Immature natural killer cell (primary cell): Measurements from ENCODE around the gene MYCBP2. TPM values are rescaled to one million over a fixed set of nuclear protein-coding genes. Genes with fewer than 3 reads are reported as not detected.
"Not testable (repeated sequence)": the region's sequence is repeated elsewhere in the genome, so short reads cannot be mapped to it uniquely, and the experiment has no call there.

Experiments used
- DNase-seq, 3 donors: peaks; one replicate each; pipeline ENCODE4 v3.0.0; 2022; ENCODE audit warnings: mixed read lengths in 1 of 3
- H3K27ac Mint-ChIP-seq, 6 donors: one replicate each; pipeline ENCODE4 v1.8.0; 2020; ENCODE audit warnings: mixed read lengths in 6 of 6, mild to moderate bottlenecking in 5 of 6, inconsistent platforms in 4 of 6, moderate library complexity in 3 of 6
- H3K27me3 Mint-ChIP-seq, 3 donors: one replicate each; pipeline ENCODE4 v1.8.0; 2020 to 2021; ENCODE audit warnings: low read depth in 3 of 3, mild to moderate bottlenecking in 3 of 3, mixed read lengths in 3 of 3, moderate library complexity in 3 of 3, inconsistent platforms in 1 of 3
- H3K36me3 Mint-ChIP-seq, 3 donors: one replicate each; pipeline ENCODE4 v1.8.0; 2020; ENCODE audit warnings: mixed read lengths in 3 of 3, inconsistent platforms in 2 of 3, mild to moderate bottlenecking in 2 of 3
- H3K4me1 Mint-ChIP-seq, 2 donors: one replicate each; pipeline ENCODE4 v1.8.0; 2020; ENCODE audit warnings: inconsistent platforms in 2 of 2, mild to moderate bottlenecking in 2 of 2, mixed read lengths in 2 of 2, moderate library complexity in 1 of 2
- H3K4me3 Mint-ChIP-seq, 5 donors: one replicate each; pipeline ENCODE4 v1.8.0; 2020; ENCODE audit warnings: mild to moderate bottlenecking in 5 of 5, mixed read lengths in 5 of 5, inconsistent platforms in 3 of 5, moderate library complexity in 3 of 5
- H3K9me3 Mint-ChIP-seq, 6 donors: one replicate each; pipeline ENCODE4 v1.8.0; 2020; ENCODE audit warnings: mild to moderate bottlenecking in 6 of 6, mixed read lengths in 6 of 6, inconsistent platforms in 4 of 6, moderate library complexity in 3 of 6
- polyA plus RNA-seq, 3 donors: library from polyadenylated mRNA; unstranded; fragments of 300-500 nt; fragmentation: Illumina TruSeq; gene quantifications; one replicate each; pipeline ENCODE4 v1.2.3, GENCODE V29; 2021

MYCBP2 gene
- polyA plus RNA-seq, 3 donors from 2014 or later: 7.6 to 44.0 (median 18.6) TPM

GRCh38 chr13:77207943-77208342, 119.0 kb downstream of the MYCBP2 start:
- Mint-ChIP-seq H3K4me1 (peaks cover 0 to 4% of the 10 kb centered on the region in 2 donors), H3K4me3 (no peak overlapping the region), H3K27ac (peak overlapping the region in 2 of 6 donors; percentile 23 to 43), H3K36me3 (peaks cover 23 to 35% (median 29%) of the 10 kb centered on the region in 3 donors), H3K9me3 (peaks cover 0 to 1% (median 0%) of the 10 kb centered on the region in 6 donors), H3K27me3 (no peaks in the 10 kb centered on the region)
- no peak for DNase-seq

GRCh38 chr13:77198995-77199394, 127.9 kb downstream of the MYCBP2 start:
- not testable (repeated sequence) for H3K27me3 Mint-ChIP-seq, H3K9me3 Mint-ChIP-seq, H3K4me3 Mint-ChIP-seq

GRCh38 chr13:77196052-77196618, 130.8 kb downstream of the MYCBP2 start:
- H3K27me3 Mint-ChIP-seq: no peaks in the 10 kb centered on the region
- H3K4me3 Mint-ChIP-seq: no peak overlapping the region
- peaks cover 0 to 11% of the 10 kb centered on the region in 2 donors for H3K4me1 Mint-ChIP-seq
- H3K36me3 Mint-ChIP-seq: peaks cover 13 to 34% (median 21%) of the 10 kb centered on the region in 3 donors
- H3K9me3 Mint-ChIP-seq: peaks cover 0 to 1% (median 0%) of the 10 kb centered on the region in 6 donors
- H3K27ac Mint-ChIP-seq: no peak overlapping the region
- no peak for DNase-seq

More at GRCh38 chr13:77198995-77199394, 127.9 kb downstream of the MYCBP2 start:
- not testable (repeated sequence) for H3K27ac Mint-ChIP-seq, DNase-seq
- H3K36me3 Mint-ChIP-seq: peaks cover 14 to 34% (median 23%) of the 10 kb centered on the region in 3 donors
- H3K4me1 Mint-ChIP-seq: peaks cover 1 to 13% of the 10 kb centered on the region in 2 donors

DNA sequence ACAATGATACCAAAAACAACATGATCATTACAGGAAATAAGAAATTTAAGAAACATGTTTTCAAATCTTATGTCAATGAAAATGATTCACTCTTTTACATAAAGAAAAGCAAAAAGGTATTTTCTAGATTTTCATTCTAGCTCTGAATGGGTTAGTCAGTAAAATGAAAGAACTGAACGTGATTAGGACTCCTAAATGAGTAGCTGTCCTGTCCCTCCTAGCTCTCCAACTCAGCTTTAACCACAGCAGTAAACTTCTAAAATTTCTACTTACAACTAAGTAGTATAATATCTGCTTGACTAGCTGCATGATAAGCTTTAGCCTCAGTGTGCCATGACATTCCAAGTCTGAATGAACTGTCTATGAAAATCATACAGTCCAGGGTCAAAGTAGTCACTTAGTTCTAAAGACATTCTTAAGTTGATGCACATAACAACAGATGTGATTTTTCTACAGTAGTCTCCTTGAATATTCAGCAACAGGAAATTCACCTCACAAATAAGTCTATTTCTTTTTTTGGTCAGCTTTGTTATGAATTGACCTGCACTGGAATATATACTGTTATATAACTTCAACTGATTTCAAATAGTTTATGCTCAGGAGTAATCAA, 136.4 kb downstream of the MYCBP2 start:
- peaks cover 26 to 37% (median 35%) of the 10 kb centered on the region in 3 donors for H3K36me3 Mint-ChIP-seq
- H3K27ac Mint-ChIP-seq: peak overlapping the region in 1 of 6 donors; percentile 36
- DNase-seq: no peak

DNA sequence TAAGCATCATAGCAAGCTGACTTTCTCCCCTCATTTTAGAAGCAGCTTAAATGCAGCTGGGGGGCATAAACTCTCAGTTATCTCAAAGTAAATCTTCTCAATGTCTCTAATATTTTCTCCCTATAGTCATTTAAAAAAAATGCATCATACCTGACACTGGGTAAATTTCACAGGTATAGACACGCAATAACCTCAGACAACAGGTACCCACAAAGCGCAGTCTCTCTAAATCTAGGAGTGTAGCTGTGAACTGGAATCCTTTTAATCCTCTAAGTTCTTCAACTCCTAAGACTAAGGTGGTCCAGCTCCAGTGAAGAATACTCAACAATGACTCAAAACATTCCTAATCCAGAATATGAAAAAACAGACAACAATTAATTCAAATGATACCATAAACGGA, 141.2 kb downstream of the MYCBP2 start:
- Mint-ChIP-seq H3K27me3 (no peaks in the 10 kb centered on the region), H3K4me1 (peaks cover 0 to 14% of the 10 kb centered on the region in 2 donors), H3K9me3 (no peaks in the 10 kb centered on the region), H3K4me3 (no peak overlapping the region), H3K27ac (peak overlapping the region in 1 of 6 donors; percentile 12), H3K36me3 (peaks cover 41 to 44% (median 44%) of the 10 kb centered on the region in 3 donors)
- DNase-seq: no peak

More for the DNA sequence above, 136.4 kb downstream of the MYCBP2 start:
- no peak overlapping the region for H3K4me3 Mint-ChIP-seq
- peaks cover 0 to 4% of the 10 kb centered on the region in 2 donors for H3K4me1 Mint-ChIP-seq
- H3K9me3 Mint-ChIP-seq: no peaks in the 10 kb centered on the region
- no peaks in the 10 kb centered on the region for H3K27me3 Mint-ChIP-seq

- no peaks in the 10 kb centered on the region for H3K27me3 Mint-ChIP-seq
These were observed 142.4 kb downstream of the MYCBP2 start for GRCh38 chr13:77184455-77184854.

DNA sequence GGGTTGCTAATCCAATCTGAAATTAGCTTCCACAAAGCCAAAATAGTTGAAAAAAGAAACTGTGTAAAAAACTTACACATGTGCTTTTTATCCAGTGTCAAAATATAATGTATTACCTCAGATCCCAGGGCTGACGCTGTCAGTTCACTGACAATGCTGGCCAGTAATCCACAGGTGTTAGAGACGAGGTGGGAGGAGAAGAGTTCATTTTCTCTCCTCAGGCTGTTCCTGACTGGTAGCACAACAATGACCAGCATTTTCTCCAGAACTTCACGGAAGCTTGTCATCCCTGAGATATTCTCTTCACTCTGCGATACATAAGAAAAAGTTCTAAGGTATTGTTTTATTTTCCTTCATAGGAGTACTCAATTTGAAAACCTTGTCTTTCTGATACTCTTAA, 146.9 kb downstream of the MYCBP2 start:
- Mint-ChIP-seq H3K27ac (peak overlapping the region in 1 of 6 donors; percentile 23), H3K9me3 (no peaks in the 10 kb centered on the region), H3K36me3 (peaks cover 31 to 66% (median 40%) of the 10 kb centered on the region in 3 donors), H3K4me1 (peaks cover 0 to 14% of the 10 kb centered on the region in 2 donors), H3K4me3 (no peak overlapping the region), H3K27me3 (no peaks in the 10 kb centered on the region)
- no peak for DNase-seq

More at GRCh38 chr13:77184455-77184854, 142.4 kb downstream of the MYCBP2 start:
- H3K27ac Mint-ChIP-seq: peak overlapping the region in 3 of 6 donors; percentile 17 to 67 (median 30)
- DNase-seq: no peak
- peaks cover 0 to 14% of the 10 kb centered on the region in 2 donors for H3K4me1 Mint-ChIP-seq
- no peak overlapping the region for H3K4me3 Mint-ChIP-seq
- no peaks in the 10 kb centered on the region for H3K9me3 Mint-ChIP-seq
- peaks cover 43 to 57% (median 47%) of the 10 kb centered on the region in 3 donors for H3K36me3 Mint-ChIP-seq

DNA sequence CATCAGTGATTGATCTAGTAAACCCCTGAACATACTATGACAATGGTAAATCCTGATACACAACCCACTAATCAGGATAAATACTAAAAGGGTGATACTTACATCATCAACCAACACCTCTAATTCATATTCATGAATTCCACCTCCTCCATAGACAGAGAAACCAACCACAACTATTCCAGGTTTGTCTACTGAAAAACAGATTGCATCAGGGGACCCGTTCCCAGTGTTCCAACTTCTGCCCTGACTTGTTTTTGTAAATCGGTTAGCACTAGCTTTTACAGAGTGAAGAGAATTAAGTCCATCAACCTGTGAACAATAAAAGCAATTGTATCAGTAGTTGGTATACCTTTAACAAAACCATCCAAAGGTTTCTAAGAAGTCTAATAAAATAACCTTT, 149.2 kb downstream of the MYCBP2 start:
- peaks cover 3 to 9% of the 10 kb centered on the region in 2 donors for H3K4me1 Mint-ChIP-seq
- H3K36me3 Mint-ChIP-seq: peaks cover 21 to 58% (median 28%) of the 10 kb centered on the region in 3 donors
- H3K27me3 Mint-ChIP-seq: peaks cover 0 to 1% (median 0%) of the 10 kb centered on the region in 3 donors
- no peak overlapping the region for H3K27ac Mint-ChIP-seq
- no peak overlapping the region for H3K4me3 Mint-ChIP-seq
- DNase-seq: no peak
- no peaks in the 10 kb centered on the region for H3K9me3 Mint-ChIP-seq

DNA sequence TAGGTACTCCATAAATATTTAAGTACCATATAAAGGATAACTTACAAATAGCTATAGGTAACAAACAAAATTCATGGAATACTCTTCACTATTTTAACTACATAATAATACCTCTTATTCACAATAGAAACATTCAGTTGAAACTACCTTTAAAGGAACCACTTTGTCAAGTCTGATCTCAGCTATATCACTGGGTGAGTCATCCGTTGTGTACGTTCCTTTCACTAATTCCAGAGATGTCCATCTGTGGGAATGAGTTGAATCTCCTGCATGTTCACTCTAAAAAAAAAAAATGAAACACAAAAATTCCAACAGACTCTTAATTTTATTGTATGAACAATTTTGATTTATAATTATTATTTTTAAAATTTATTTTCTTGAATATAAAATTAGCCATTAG, 150.5 kb downstream of the MYCBP2 start:
- DNase-seq: no peak
- peaks cover 10 to 16% of the 10 kb centered on the region in 2 donors for H3K4me1 Mint-ChIP-seq
- H3K36me3 Mint-ChIP-seq: peaks cover 19 to 55% (median 23%) of the 10 kb centered on the region in 3 donors
- H3K27me3 Mint-ChIP-seq: peaks cover 0 to 1% (median 0%) of the 10 kb centered on the region in 3 donors
- no peaks in the 10 kb centered on the region for H3K9me3 Mint-ChIP-seq
- no peak overlapping the region for H3K27ac Mint-ChIP-seq
- H3K4me3 Mint-ChIP-seq: no peak overlapping the region

DNA sequence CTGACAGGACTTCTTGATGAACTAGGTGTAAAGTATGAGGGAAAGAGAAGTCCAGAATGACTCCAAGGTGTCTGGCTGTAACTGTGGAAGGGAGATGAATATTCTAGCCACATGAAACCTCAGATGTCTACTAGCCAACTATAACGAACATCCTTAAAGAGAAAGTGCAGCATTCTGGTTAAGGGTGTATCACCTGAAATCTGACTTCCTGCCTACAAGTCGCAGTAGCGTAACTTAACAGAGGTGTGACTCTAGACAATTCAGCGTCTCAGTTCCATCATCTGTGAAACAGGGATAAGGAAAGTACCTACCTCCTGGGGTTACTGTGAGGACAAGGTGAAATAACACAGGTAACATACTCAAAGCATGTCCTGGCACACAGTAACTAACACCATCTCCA, 154.2 kb downstream of the MYCBP2 start:
- H3K27ac Mint-ChIP-seq: peak overlapping the region in 3 of 6 donors; percentile 4 to 40 (median 28)
- H3K36me3 Mint-ChIP-seq: peaks cover 19 to 44% (median 23%) of the 10 kb centered on the region in 3 donors
- H3K4me1 Mint-ChIP-seq: peaks cover 10 to 16% of the 10 kb centered on the region in 2 donors
- DNase-seq: no peak
- H3K9me3 Mint-ChIP-seq: no peaks in the 10 kb centered on the region
- no peak overlapping the region for H3K4me3 Mint-ChIP-seq
- H3K27me3 Mint-ChIP-seq: peaks cover 0 to 1% (median 0%) of the 10 kb centered on the region in 3 donors

- peaks cover 22 to 44% (median 22%) of the 10 kb centered on the region in 3 donors for H3K36me3 Mint-ChIP-seq
- H3K9me3 Mint-ChIP-seq: no peaks in the 10 kb centered on the region
- H3K4me1 Mint-ChIP-seq: peaks cover 10 to 16% of the 10 kb centered on the region in 2 donors
- H3K27ac Mint-ChIP-seq: no peak overlapping the region
- DNase-seq: no peak
- H3K27me3 Mint-ChIP-seq: peaks cover 0 to 1% (median 0%) of the 10 kb centered on the region in 3 donors
- no peak overlapping the region for H3K4me3 Mint-ChIP-seq
These were observed 155.4 kb downstream of the MYCBP2 start for GRCh38 chr13:77171451-77171850.

DNA sequence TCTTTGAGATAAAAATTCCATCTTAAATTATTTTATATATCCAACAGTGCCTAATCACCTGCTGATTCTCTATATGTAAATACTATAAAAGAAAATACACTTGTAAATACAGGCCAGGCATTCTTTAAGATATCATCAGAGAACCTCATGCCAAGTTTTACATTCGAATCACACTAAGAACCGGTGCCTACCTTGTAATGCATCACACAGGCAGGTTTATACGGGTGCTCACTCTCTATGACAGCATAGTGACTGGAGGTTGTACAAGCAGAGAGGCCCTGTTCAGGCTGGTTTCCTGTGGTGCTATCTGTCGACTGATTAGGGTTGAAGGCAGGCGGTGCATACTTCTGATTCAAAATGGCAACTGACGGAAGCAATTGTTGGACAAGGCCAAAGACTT, 158.7 kb downstream of the MYCBP2 start:
- Mint-ChIP-seq H3K27ac (no peak overlapping the region), H3K36me3 (peaks cover 28 to 65% (median 40%) of the 10 kb centered on the region in 3 donors), H3K27me3 (peaks cover 0 to under 1% (median 0%) of the 10 kb centered on the region in 3 donors), H3K4me3 (no peak overlapping the region), H3K4me1 (peaks cover 10 to 13% of the 10 kb centered on the region in 2 donors), H3K9me3 (no peaks in the 10 kb centered on the region)
- DNase-seq: no peak

DNA sequence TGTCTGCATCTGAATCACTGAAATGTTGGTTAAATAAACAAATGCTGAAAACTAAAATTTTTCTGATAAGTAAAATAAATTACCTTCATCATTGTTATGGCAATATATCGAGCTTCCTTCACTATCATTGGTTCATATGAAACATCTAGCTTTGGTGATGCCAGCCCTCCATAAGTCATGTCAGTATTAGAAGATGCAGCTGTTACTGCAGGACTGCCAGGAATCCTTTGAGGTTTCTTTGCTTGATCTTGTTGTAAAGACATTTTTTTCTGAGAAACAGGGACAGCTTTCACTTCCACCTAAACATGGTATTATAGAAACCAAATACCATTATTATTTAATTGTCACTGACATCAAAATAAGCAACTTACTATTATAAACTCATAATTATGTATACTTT, 176.2 kb downstream of the MYCBP2 start:
- DNase-seq: no peak
- Mint-ChIP-seq H3K4me3 (no peak overlapping the region), H3K27ac (no peak overlapping the region), H3K9me3 (no peaks in the 10 kb centered on the region), H3K36me3 (peaks cover 24 to 40% (median 34%) of the 10 kb centered on the region in 3 donors), H3K4me1 (no peaks in the 10 kb centered on the region), H3K27me3 (peaks cover 0 to 2% (median 0%) of the 10 kb centered on the region in 3 donors)

DNA sequence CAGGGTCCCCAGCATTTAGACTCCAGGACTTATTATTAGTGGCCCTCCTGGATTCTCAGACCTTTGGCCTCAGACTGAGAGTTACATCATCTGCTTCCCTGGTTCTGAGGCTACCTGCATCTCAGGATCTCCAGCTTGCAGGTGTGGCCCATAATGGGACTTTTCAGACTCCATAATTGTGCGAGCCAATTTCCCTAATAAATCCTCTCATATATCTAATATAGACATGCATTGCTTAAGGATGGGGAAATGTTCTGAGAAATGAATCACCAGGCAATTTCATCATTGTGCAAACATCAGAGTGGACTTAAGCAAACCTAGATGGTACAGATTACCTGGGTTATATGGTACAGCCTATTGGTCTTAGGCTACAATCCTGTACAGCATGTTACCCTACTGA, 183.5 kb downstream of the MYCBP2 start:
- no peak overlapping the region for H3K27ac Mint-ChIP-seq
- DNase-seq: no peak
- H3K4me1 Mint-ChIP-seq: no peaks in the 10 kb centered on the region
- no peaks in the 10 kb centered on the region for H3K9me3 Mint-ChIP-seq
- H3K27me3 Mint-ChIP-seq: peaks cover 0 to 1% (median 0%) of the 10 kb centered on the region in 3 donors
- no peak overlapping the region for H3K4me3 Mint-ChIP-seq
- peaks cover 27 to 55% (median 33%) of the 10 kb centered on the region in 3 donors for H3K36me3 Mint-ChIP-seq
